GM18498 (cell line): ENCODE results near the gene WDR93.
A peak's percentile ranks its signal among the peaks of the same experiment; 100 is the strongest.

ENCODE experiments used
- ATAC-seq: cut with Tn5 transposase; IDR thresholded peaks from one replicate; pipeline ENCODE4 v1.9.1; 2021; ENCODE audit warnings: mild to moderate bottlenecking, moderate library complexity; ENCODE audit not compliant: unreplicated experiment

Gene WDR93

DNA sequence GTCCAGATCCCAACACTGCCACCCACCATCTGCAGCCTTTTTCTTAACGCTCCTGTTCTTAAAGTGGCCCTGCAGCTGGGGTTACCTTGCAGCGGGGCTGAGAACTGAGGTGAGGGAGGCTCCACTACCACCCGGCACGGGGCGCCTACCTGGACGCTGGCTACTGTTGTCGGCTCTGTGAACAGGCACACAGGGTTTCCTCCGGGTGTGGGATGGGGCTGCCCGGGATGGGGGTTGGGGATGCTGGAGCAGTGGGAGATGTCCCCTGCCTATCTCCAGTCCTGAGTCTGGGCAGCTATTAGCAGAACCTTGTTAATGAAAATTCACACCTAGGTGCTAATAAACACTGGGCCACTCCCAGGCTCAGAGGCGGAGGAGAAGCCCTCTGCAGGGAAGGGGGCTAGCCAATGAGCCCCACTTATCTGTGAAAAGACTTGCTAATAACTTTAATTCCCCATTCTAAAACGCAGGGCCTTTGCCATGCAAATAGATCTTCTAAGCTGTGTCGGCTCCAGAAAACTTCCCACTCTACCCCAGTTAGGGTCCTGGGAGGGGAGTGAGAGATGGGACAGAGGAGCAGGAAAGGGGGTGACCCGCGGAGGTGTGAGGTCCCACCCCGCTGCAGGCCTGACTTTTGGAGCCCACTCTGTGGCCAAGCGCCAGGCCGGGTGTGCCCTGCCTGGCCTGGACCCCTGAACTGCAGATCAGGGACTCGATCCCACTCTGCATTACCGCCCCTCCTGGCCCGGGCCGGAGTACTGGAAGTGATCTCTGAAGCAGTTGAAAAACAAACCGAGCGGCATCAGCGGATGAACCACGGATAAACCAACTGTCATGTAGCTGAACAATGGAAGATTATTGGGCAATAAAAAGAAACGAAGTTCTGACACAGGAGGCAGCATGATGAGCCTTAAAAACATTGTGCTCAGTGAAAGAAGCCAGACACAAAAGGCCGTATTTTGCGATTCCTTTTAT, 57.4 kb downstream of the WDR93 start:
- no peak for ATAC-seq

DNA sequence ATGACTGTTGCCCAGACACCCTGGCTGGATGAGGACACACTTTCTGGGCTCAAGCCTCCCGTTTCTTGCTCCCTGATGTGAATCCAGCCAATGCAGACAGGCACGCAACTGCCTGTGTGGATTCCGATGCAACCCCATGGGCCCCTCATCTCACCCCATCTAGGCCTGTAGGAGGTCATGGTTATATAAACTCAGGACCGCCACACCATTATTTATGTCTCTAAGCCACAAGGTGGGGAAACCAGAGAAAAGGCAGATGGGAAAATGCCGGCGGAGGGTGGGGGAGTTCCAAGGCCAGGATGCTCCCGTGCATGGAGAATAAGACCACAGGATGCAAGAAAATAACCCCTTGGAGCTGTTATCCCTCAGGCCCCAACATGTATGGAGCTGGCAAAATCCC, 58.4 kb downstream of the WDR93 start:
- ATAC-seq: no peak

DNA sequence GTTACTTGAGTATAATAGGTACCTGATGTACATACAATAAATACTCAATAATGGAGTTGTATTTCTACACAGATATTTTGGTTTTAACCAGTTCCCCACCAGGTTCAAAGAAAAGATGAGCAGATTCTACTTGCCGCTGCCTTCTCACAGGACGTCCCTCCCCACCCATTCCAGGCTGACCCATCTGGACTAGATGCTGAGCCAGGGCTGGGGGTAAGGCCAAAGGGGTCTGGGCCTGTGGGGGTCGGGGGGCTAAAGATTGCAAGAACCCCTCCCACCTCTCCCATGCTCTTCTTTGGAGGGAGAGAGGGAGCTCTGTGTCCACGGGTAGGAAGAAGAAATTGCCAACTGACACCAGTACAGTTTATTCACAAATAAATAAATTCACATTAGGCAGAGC, 58.9 kb downstream of the WDR93 start:
- ATAC-seq: no peak

DNA sequence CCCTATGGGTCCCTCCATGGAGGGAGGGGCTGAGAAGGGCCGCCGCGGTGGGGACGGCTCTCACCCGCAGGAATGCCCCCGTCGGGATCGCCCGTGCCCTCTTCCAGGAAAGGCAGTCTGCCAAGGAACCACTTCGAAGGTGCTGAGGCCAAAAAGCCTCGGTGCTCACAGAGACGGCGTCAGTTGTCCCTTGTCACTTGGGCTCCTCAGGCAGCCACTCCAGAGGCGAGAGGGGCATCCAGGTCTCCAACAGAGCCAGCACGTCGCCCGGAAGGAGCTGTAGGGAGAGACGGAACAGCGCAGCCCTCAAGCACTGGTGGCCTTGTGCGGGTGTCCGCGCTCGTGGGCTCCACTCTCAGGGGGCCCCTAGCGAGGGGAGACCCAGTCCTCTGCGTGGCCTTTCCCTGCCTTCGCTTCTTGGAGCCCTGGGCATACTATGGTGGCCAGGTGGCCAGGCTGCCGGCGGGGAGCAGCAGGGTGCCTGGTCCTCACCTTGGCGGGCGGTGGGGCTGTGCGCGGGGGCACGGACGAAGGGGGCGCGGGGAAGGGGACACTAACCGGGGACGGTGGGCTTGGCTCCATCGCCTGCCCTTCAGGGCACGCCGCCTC, 59.4 kb downstream of the WDR93 start:
- no peak for ATAC-seq

- ATAC-seq: peak; percentile 94
These were observed 60.2 kb downstream of the WDR93 start, which contains the start of gene MESP1 for GRCh38 chr15:89750560-89751542. MESP1 (minus strand) TSS chr15:89751249; CDS start chr15:89751231, 18 bp downstream.

DNA sequence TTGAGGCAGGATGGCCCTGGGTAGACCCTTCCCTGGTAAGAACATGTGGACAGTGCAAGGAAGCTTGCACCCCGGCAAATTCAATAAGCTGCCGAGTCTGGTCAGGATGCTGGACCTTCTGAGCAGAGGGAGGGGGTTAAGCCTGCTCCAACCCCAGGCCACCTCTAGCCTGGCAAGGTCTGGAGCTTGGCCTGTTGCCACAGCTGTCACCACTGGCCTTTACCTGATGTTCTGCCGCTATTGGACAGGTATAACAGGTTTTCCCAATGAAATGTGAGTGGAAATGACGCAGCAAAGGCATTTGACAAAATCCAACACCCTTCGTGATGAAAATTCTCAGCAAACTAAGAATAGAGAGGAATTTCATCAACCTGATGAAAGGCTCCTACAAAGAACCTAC, 61.1 kb downstream of the WDR93 start:
- ATAC-seq: no peak

DNA sequence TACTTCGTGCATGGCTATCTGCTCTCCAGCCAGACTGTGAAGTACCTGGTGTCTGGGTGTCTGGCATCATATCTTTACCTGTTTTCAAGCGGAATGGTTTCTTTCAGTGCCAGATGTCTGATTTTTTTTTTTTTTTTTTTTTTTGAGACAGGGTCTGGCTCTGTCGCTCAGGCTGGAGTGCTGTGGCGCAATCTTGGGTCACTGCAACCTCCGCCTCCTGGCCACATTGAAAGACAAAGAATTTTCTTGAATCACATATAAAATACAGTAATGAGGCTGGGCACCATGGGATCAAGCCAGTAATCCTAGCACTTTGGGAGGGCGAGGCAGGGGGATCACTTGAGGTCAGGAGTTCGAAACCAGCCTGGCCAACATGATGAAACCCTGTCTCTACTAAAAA, 63.2 kb downstream of the WDR93 start:
- no peak for ATAC-seq

- ATAC-seq: no peak
These were observed 63.9 kb downstream of the WDR93 start for GRCh38 chr15:89754361-89755154.

- no peak for ATAC-seq
These were observed 65.1 kb downstream of the WDR93 start for GRCh38 chr15:89755701-89756100.

DNA sequence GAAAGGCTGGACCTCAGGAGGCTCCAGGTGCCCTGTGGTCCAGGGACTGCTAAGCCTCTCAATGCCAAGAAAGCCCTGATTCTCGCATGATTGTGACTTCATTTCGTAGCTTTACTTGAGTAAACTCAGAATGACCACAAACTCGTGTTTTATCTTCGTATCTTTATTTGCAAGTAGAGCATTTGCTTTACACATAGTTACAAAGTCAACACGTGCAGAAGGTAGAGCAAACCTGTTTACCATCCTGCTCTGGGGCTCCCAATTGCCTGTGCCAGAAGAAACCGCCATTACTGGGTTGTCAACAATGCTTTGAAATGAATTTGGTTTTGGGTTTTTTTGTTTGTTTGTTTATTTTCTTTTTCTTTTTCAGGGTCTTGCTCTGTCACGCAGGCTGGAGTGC, 66.3 kb downstream of the WDR93 start:
- ATAC-seq: no peak

GRCh38 chr15:89758283-89758682, 67.7 kb downstream of the WDR93 start:
- ATAC-seq: no peak

GRCh38 chr15:89758981-89759380, 68.4 kb downstream of the WDR93 start:
- ATAC-seq: no peak

DNA sequence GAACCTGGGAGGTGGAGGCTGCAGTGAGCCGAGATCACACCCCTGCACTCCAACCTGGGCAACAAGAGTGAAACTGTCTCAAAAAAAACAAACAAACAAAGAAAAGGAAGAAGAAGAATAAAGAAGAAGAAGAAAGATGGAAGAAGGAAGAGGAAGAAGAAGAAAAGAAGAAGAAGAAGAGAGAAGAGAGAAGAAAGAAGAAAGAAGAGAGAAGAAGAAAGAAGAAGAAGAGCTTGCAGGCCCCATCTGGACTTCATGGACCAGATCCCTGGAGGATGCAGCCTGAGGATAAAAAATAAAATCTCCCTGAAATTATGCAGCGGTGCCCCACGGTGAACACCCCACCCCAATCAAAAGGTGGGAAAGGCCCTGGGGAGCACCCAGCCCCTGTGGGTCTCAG, 69.2 kb downstream of the WDR93 start:
- ATAC-seq: no peak

DNA sequence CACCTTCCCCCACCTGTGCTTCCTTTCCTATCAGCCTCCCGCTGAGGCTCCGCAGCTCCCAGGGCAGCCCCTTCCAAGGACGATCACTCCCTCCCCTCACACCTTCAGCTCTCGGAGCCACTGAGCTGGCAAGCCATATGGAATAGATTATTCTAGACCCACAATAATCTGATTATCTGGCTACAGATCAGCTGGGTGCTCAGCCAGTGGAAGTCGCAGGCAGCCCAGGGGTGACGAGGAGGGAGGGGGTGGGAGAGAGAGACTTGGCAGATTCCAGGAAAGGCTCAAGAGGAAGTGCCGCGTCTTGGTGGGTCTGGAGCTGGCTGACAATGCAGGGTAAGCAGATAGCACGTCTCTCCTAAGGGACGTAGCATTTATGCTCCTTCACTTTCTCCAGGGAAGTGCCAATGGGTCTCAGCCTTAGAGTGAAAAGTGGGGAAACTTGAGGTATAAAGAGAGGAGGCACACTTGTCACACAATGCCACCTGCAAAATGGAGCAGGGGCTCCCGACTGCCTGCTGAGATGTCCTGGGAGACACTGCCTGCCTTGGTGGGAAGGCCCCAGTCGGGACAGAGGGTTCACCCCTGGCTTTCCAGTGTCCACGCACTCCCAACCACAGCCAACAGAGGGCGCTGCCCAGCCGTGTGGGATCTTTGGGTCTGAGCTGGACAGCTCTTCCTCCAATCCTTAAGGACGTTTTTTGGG, 69.8 kb downstream of the WDR93 start:
- peak; percentile 61 for ATAC-seq

- peak; percentile 85 for ATAC-seq
These were observed 70.6 kb downstream of the WDR93 start for GRCh38 chr15:89761009-89761831.

DNA sequence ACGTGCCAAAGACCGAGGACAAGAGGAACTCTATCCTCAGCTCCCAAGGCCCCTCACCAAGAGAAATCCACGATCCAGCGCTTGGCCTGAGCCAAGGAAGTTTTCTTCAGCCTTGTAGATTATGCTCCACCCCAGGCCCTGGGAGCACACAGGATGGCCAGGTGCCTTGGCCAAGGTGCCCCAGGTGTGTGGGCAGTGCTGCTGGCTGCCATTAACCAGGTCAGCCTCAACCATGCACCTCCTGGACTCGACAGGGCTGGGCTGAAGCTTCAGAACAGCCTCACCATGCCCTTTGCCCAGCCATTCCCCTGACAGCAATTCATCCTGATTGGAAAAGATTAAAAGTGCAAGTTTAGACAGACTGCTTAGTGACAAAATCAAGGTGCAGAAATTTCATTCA, 71.3 kb downstream of the WDR93 start:
- ATAC-seq: no peak

- no peak for ATAC-seq
These were observed 75.1 kb downstream of the WDR93 start for GRCh38 chr15:89765694-89766093.
